GM12801 (cell line): ENCODE results near the gene RAB3C.

Experiments used
- CTCF ChIP-seq: IDR thresholded peaks from one replicate; pipeline ENCODE4 v1.5.1; 2011; ENCODE audit warnings: control low read depth; ENCODE audit not compliant: insufficient read length; ENCODE audit errors: extremely low read depth

RAB3C gene

GRCh38 chr5:58760222-58760621 is 177.3 kb downstream of the RAB3C start:
- TF ChIP-seq CTCF: no peak

- TF ChIP-seq CTCF: no peak
These were observed 178.5 kb downstream of the RAB3C start for GRCh38 chr5:58761407-58761806.

- TF ChIP-seq CTCF: no peak
These were observed 180.5 kb downstream of the RAB3C start for GRCh38 chr5:58763390-58763789.

GRCh38 chr5:58764199-58764598 is 181.3 kb downstream of the RAB3C start:
- no peak for TF ChIP-seq CTCF

GRCh38 chr5:58765058-58765457 is 182.2 kb downstream of the RAB3C start:
- TF ChIP-seq CTCF: no peak

GRCh38 chr5:58767104-58767503 is 184.2 kb downstream of the RAB3C start:
- no peak for TF ChIP-seq CTCF

GRCh38 chr5:58770136-58770535 is 187.3 kb downstream of the RAB3C start:
- no peak for TF ChIP-seq CTCF

- no peak for TF ChIP-seq CTCF
These were observed 188.9 kb downstream of the RAB3C start for GRCh38 chr5:58771796-58772195.
